ENCODE data around the gene CCDC82. TPM values are rescaled to one million over a fixed set of nuclear protein-coding genes. Genes with fewer than 3 reads are reported as not detected.
"Not testable (repeated sequence)": the region's sequence is repeated elsewhere in the genome, so short reads cannot be mapped to it uniquely, and the experiment has no call there.

Gene CCDC82
- total RNA-seq, 1 donor from 2014 or later = 22.2 TPM

GRCh38 chr11:96412761-96413381, 23.2 kb upstream of the CCDC82 start:
- Mint-ChIP-seq H3K27me3 (ENCODE audit: unreplicated experiment) (peaks cover 22% of the 10 kb centered on the region), H3K4me1 (ENCODE audit: unreplicated experiment) (peaks cover 4% of the 10 kb centered on the region), H3K27ac (ENCODE audit: unreplicated experiment) (no peak overlapping the region), H3K4me3 (ENCODE audit: unreplicated experiment) (no peak overlapping the region), H3K9me3 (ENCODE audit: unreplicated experiment) (no peaks in the 10 kb centered on the region), H3K36me3 (ENCODE audit: unreplicated experiment) (no peaks in the 10 kb centered on the region)
- DNase-seq (ENCODE audit: extremely low spot score, unreplicated experiment) = no peak
- no peak for TF ChIP-seq CTCF (IDR thresholded peaks at IDR 0.05)

GRCh38 chr11:96411412-96411811, 21.7 kb upstream of the CCDC82 start:
- not testable (repeated sequence) for DNase-seq (ENCODE audit: extremely low spot score, unreplicated experiment); H3K4me1 Mint-ChIP-seq (ENCODE audit: unreplicated experiment); H3K36me3 Mint-ChIP-seq (ENCODE audit: unreplicated experiment); H3K9me3 Mint-ChIP-seq (ENCODE audit: unreplicated experiment)
- Mint-ChIP-seq H3K27me3 (ENCODE audit: unreplicated experiment) (peaks cover 12% of the 10 kb centered on the region), H3K4me3 (ENCODE audit: unreplicated experiment) (peak overlapping the region; percentile 75), H3K27ac (ENCODE audit: unreplicated experiment) (peak overlapping the region; percentile 62)

GRCh38 chr11:96400697-96401096, 11.0 kb upstream of the CCDC82 start:
- peaks cover 7% of the 10 kb centered on the region for H3K27me3 Mint-ChIP-seq (ENCODE audit: unreplicated experiment)
- no peaks in the 10 kb centered on the region for H3K36me3 Mint-ChIP-seq (ENCODE audit: unreplicated experiment)
- H3K4me3 Mint-ChIP-seq (ENCODE audit: unreplicated experiment) = no peak overlapping the region
- no peak for DNase-seq (ENCODE audit: extremely low spot score, unreplicated experiment)
- no peaks in the 10 kb centered on the region for H3K4me1 Mint-ChIP-seq (ENCODE audit: unreplicated experiment)
- peaks cover 25% of the 10 kb centered on the region for H3K9me3 Mint-ChIP-seq (ENCODE audit: unreplicated experiment)
- no peak for TF ChIP-seq CTCF (IDR thresholded peaks at IDR 0.05)
- no peak overlapping the region for H3K27ac Mint-ChIP-seq (ENCODE audit: unreplicated experiment)

- peaks cover 13% of the 10 kb centered on the region for H3K9me3 Mint-ChIP-seq (ENCODE audit: unreplicated experiment)
Observed at GRCh38 chr11:96397863-96398262, 8.2 kb upstream of the CCDC82 start.

GRCh38 chr11:96396637-96397036, 6.9 kb upstream of the CCDC82 start:
- TF ChIP-seq CTCF (IDR thresholded peaks at IDR 0.05) = no peak
- Mint-ChIP-seq H3K36me3 (ENCODE audit: unreplicated experiment) (no peaks in the 10 kb centered on the region), H3K27me3 (ENCODE audit: unreplicated experiment) (no peaks in the 10 kb centered on the region)

More at GRCh38 chr11:96397863-96398262, 8.2 kb upstream of the CCDC82 start:
- Mint-ChIP-seq H3K4me1 (ENCODE audit: unreplicated experiment) (peaks cover 4% of the 10 kb centered on the region), H3K4me3 (ENCODE audit: unreplicated experiment) (no peak overlapping the region), H3K27me3 (ENCODE audit: unreplicated experiment) (no peaks in the 10 kb centered on the region), H3K27ac (ENCODE audit: unreplicated experiment) (no peak overlapping the region), H3K36me3 (ENCODE audit: unreplicated experiment) (no peaks in the 10 kb centered on the region)
- DNase-seq (ENCODE audit: extremely low spot score, unreplicated experiment) = no peak
- TF ChIP-seq CTCF (IDR thresholded peaks at IDR 0.05) = no peak

More at GRCh38 chr11:96396637-96397036, 6.9 kb upstream of the CCDC82 start:
- H3K9me3 Mint-ChIP-seq (ENCODE audit: unreplicated experiment) = peaks cover 1% of the 10 kb centered on the region
- no peak overlapping the region for H3K27ac Mint-ChIP-seq (ENCODE audit: unreplicated experiment)
- H3K4me3 Mint-ChIP-seq (ENCODE audit: unreplicated experiment) = no peak overlapping the region
- no peak for DNase-seq (ENCODE audit: extremely low spot score, unreplicated experiment)
- H3K4me1 Mint-ChIP-seq (ENCODE audit: unreplicated experiment) = peaks cover 11% of the 10 kb centered on the region

All from osteocyte (in vitro differentiated cells).